ENCODE results near the gene SERPINE2. TPM values are rescaled to one million over a fixed set of nuclear protein-coding genes. Genes with fewer than 3 reads are reported as not detected.
"Not testable (repeated sequence)": the region's sequence is repeated elsewhere in the genome, so short reads cannot be mapped to it uniquely, and the experiment has no call there.

SERPINE2 gene
- total RNA-seq, 1 donor from 2014 or later: 86.1 TPM

DNA sequence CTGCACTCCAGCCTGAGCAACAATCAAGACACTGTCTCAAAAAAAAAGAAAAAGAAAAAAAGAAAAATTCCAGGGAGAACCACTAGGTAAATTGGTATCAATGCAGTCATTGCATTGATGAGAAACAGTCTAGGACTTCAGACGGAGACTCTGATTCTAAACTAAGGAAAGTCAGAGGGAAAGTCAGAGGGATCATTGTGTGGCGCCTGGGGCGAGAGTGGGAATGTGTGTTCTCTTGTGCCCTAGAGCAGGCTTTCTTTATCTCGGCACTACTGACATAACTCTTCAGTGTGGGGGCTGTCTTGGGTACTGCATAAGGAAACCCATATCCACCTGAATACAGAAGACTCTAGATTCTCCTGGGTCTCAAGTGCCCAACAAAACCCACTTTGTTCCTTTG, 24.8 kb downstream of the SERPINE2 start:
- Histone ChIP-seq H3K27ac (no peak overlapping the region), H3K4me3 (no peak overlapping the region), H3K36me3 (no peaks in the 10 kb centered on the region), H3K27me3 (no peaks in the 10 kb centered on the region), H3K4me1 (no peaks in the 10 kb centered on the region), H3K9me3 (no peaks in the 10 kb centered on the region)
- intact Hi-C loops (cut with DNase I): no loop called here
- DNase-seq (ENCODE audit: low spot score in 2 of 2): no peak
- TF ChIP-seq, protein P1, sequence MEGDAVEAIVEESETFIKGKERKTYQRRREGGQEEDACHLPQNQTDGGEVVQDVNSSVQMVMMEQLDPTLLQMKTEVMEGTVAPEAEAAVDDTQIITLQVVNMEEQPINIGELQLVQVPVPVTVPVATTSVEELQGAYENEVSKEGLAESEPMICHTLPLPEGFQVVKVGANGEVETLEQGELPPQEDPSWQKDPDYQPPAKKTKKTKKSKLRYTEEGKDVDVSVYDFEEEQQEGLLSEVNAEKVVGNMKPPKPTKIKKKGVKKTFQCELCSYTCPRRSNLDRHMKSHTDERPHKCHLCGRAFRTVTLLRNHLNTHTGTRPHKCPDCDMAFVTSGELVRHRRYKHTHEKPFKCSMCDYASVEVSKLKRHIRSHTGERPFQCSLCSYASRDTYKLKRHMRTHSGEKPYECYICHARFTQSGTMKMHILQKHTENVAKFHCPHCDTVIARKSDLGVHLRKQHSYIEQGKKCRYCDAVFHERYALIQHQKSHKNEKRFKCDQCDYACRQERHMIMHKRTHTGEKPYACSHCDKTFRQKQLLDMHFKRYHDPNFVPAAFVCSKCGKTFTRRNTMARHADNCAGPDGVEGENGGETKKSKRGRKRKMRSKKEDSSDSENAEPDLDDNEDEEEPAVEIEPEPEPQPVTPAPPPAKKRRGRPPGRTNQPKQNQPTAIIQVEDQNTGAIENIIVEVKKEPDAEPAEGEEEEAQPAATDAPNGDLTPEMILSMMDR (IDR thresholded peaks at IDR 0.05): no peak

DNA sequence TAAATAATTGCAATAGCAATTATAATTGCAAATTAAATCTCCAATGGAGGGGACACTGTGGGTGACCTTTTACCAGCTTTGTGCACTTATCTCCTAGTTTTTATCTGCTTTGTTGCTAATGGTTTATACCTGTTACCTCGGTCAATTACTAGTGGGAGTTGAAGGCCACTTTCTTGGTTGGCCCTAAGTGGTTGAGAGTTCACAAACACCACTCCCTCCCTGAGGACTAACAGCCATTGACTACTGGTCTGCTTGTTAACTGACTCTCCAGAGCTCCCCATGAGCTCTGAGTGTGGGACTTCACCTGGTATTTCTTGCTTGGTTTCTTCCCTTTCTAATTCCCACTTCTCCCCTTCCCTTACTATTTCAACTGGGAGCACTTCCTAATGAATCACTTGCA, 27.2 kb downstream of the SERPINE2 start:
- H3K36me3 ChIP-seq: no peaks in the 10 kb centered on the region
- no peaks in the 10 kb centered on the region for H3K4me1 ChIP-seq
- intact Hi-C loops (cut with DNase I): no loop called here
- H3K27ac ChIP-seq: no peak overlapping the region
- no peak overlapping the region for H3K4me3 ChIP-seq
- DNase-seq (ENCODE audit: low spot score in 2 of 2): no peak
- H3K27me3 ChIP-seq: no peaks in the 10 kb centered on the region
- H3K9me3 ChIP-seq: no peaks in the 10 kb centered on the region
- TF ChIP-seq, protein P1 (IDR thresholded peaks at IDR 0.05): no peak

DNA sequence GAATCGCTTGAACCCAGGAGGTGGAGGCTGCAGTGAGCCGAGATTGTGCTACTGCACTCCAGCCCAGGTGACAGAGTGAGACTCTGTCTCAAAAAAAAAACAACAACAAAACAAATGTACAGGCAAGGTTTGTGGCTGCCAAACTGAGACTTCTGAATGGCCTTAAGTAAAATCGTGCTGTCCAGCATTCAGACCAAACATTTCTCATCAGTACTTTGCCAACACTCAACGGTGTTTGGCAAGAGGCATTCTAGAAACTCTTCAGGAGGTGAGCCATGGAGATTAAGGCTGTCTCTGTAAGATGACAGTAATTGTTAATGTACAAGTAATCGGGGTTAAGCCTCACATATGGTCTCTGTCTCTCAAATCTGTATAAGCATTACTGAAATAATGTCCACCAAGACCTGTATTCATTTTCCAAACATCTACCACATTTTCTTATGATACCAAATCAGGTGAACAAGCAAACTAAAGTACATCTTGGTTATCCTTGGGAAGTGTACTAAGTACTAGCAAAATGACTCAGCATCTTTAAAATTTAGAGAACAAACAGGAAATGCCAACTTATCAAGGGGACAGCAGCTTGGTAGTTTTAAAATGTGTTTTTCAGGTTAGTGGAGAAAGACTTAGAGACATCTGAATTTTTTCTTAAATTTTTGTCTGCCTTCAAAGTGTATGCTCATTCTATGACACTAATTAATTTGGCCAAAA, 29.3 kb downstream of the SERPINE2 start:
- Histone ChIP-seq H3K27ac (no peak overlapping the region), H3K4me1 (no peaks in the 10 kb centered on the region), H3K4me3 (no peak overlapping the region), H3K9me3 (no peaks in the 10 kb centered on the region), H3K27me3 (no peaks in the 10 kb centered on the region), H3K36me3 (no peaks in the 10 kb centered on the region)
- intact Hi-C loops (cut with DNase I): no loop called here
- TF ChIP-seq, protein P1 (IDR thresholded peaks at IDR 0.05): no peak
- DNase-seq (ENCODE audit: low spot score in 2 of 2): no peak

DNA sequence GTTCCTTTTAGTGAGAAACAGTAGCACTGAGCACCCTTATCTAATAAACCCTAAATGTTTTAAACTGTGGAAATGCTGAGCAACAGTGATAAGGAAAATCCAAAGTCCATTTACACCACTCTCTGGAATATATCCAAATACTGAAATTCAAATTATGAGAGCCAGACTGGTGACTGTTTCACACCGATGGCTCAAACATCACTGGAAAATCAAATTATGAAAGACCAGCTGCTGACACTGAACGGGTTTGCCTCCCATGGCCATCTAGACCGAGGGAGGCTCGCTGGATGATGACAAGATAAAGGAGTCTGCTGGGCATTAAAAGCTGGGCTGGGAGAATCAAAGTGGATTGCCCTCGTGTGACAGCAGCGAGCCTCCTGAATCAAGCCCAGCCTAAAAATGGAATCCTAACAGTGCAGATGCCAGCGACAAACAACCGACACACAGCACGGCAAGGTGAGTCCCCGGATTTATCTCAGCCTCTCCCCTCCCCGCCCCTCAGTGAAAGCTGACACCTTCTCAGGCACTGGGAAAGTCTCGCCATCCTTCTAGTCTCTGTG, 30.3 kb downstream of the SERPINE2 start:
- Histone ChIP-seq H3K36me3 (no peaks in the 10 kb centered on the region), H3K4me3 (no peak overlapping the region), H3K9me3 (no peaks in the 10 kb centered on the region), H3K27me3 (no peaks in the 10 kb centered on the region), H3K27ac (no peak overlapping the region), H3K4me1 (peaks cover 0 to 5% of the 10 kb centered on the region in 2 donors)
- intact Hi-C loops (cut with DNase I): no loop called here
- no peak for DNase-seq (ENCODE audit: low spot score in 2 of 2)
- TF ChIP-seq, protein P1 (IDR thresholded peaks at IDR 0.05): no peak

DNA sequence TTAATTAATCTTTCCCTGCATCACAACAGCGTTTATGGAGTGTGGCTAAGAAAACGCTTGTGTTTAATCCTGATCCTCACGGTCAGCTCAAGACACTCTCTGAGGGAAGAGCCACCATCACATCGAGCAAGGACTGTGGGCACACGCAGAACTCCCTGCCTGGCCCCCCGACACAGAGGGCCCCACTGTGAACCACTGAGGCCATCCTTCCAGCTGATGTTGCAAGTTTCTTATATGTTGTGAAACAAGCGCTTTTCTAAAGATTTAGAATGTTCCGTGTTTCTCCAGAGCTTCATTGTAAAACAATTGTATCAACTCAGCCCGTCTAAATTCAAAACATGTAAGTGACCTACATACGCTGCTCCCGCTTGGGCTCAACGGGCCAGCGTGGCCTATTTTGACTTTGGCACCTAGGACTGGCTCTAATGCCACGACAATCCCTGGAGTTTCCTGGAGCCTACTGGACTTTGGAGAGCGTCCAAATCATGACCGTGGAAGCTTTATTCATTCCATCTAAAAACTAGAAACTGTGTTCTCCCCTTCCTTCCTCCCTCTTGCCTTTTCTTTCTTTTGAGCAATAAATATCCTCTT, 34.9 kb downstream of the SERPINE2 start:
- Histone ChIP-seq H3K36me3 (no peaks in the 10 kb centered on the region), H3K4me1 (peaks cover 0 to 5% of the 10 kb centered on the region in 2 donors), H3K27ac (no peak overlapping the region), H3K9me3 (no peaks in the 10 kb centered on the region), H3K4me3 (no peak overlapping the region), H3K27me3 (no peaks in the 10 kb centered on the region)
- TF ChIP-seq, protein P1 (IDR thresholded peaks at IDR 0.05): no peak
- DNase-seq (ENCODE audit: low spot score in 2 of 2): no peak
- intact Hi-C loops (cut with DNase I): no loop called here

DNA sequence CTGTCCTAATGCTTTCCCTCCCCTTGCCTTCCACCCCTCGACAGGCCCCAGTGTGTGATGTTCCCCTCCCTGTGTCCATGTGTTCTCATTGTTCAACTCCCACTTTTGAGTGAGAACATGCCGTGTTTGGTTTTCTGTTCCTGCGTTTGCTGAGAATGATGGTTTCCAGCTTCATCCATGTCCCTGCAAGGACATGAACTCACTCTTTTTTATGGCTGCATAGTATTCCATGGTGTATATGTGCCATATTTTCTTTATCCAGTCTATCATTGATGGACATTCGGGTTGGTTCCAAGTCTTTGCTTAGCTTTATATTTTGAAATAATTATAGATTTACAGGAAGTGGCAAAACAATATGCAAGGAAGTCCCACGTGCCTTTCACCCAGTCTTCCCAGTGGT, 38.4 kb downstream of the SERPINE2 start:
- H3K4me1 ChIP-seq; H3K4me3 ChIP-seq; H3K36me3 ChIP-seq; intact Hi-C loops (cut with DNase I); H3K27me3 ChIP-seq; H3K27ac ChIP-seq; DNase-seq (ENCODE audit: low spot score in 2 of 2); H3K9me3 ChIP-seq: not testable (repeated sequence)

Measured in ascending aorta (tissue), 2 donors.